ENCODE data around the gene CFAP97D1. TPM values are rescaled to one million over a fixed set of nuclear protein-coding genes. Genes with fewer than 3 reads are reported as not detected.

CFAP97D1 gene
- polyA plus RNA-seq (0.01 TPM in 1 of 3 replicates, not detected in the others), polyA minus RNA-seq (not detected in 3 replicates)
- not detected for polyA plus RNA-seq (2011; ENCODE audit: low read depth)
- polyA plus RNA-seq (2011; cell fraction: cytosol; rRNA removed), result not detected in 2 replicates
- polyA plus RNA-seq (2011; cell fraction: nucleus; rRNA removed), result 0.04 TPM in 1 of 2 replicates, not detected in the other
- polyA plus RNA-seq (2012; ENCODE audit: low replicate concordance), result 0.02 TPM in 1 of 2 replicates, not detected in the other
- polyA minus RNA-seq (2011; cell fraction: cytosol; rRNA and poly(A)+ RNA removed), result not detected
- not detected in 2 replicates for polyA minus RNA-seq (2011; cell fraction: nucleus; rRNA and poly(A)+ RNA removed)

DNA sequence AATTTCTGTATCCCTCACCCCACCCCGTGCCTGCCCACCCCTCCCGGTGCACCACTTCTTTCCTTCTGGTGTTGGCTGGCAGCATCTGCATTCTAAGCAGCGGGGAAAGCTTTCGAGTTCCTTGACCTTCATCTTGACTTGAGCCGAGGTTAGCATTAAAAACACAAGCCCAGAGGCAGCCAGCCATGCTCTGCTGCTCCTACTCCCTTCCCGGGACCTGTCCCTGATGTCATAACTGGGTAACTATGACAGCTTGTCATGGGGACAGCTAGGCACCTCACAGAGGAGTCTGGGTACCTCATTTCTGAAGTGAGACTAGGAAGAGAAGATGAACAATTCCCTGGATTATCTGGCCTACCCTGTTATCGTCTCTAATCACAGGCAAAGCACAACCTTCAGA, at the start of gene CFAP97D1:
Gene CFAP97D1 (plus strand): TSS at position 301 of the 400 bp plus-strand sequence. CDS start 28 bp downstream, at position 329.
- DNase-seq (ENCODE audit: low read depth, low spot score) (no peak), FAIRE-seq (no peak)
- TF ChIP-seq CTCF (optimal IDR thresholded peaks at IDR 0.05 in 1 of 3, IDR thresholded peaks at IDR 0.05 in 1 of 3, conservative IDR thresholded peaks at IDR 0.05 in 1 of 3; ENCODE audit: extremely low read depth in 1 of 3, insufficient read depth in 2 of 3, low read length in 3 of 3) (no peak), EZH2 (IDR thresholded peaks at IDR 0.05; ENCODE audit: low read length) (no peak)
- Histone ChIP-seq H3K27ac (ENCODE audit: control insufficient read depth, insufficient read depth, low read length) (no peak within 1 kb of the TSS), H3K9me1 (ENCODE audit: control insufficient read depth, extremely low read depth, insufficient read depth, low read length) (no peaks in the 10 kb centered on the region), H3K36me3 (ENCODE audit: control insufficient read depth in 2 of 2, extremely low read depth in 1 of 2, insufficient read depth in 2 of 2, low read length in 2 of 2) (peaks cover 5 to 8% of the 10 kb centered on the region in 2 experiments), H3K79me2 (ENCODE audit: control insufficient read depth, insufficient read depth, low read length) (peaks cover 18% of the 10 kb centered on the region), H3K4me1 (ENCODE audit: control insufficient read depth, extremely low read depth, insufficient read depth, low read length) (peaks cover 26% of the 10 kb centered on the region), H2AFZ (ENCODE audit: control insufficient read depth, low read length) (peak within 1 kb of the TSS; percentile 86), H3K27me3 (ENCODE audit: control insufficient read depth, extremely low read depth, insufficient read depth, low read length) (no peaks in the 10 kb centered on the region), H3K4me3 (ENCODE audit: control insufficient read depth in 2 of 3, extremely low read depth in 1 of 3, insufficient read depth in 2 of 3, low read depth in 1 of 3, low read length in 3 of 3) (peak within 1 kb of the TSS; percentile 74 to 95 (median 78)), H3K9me3 (ENCODE audit: control insufficient read depth, low read depth, low read length) (no peaks in the 10 kb centered on the region), H3K4me2 (ENCODE audit: control insufficient read depth, extremely low read depth, insufficient read depth, low read depth, low read length) (peak within 1 kb of the TSS; percentile 90), H3K9ac (ENCODE audit: control insufficient read depth, extremely low read depth, insufficient read depth, low read length) (peak within 1 kb of the TSS; percentile 94), H4K20me1 (ENCODE audit: control insufficient read depth, extremely low read depth, insufficient read depth, low read length) (no peaks in the 10 kb centered on the region)
- dilution Hi-C loops (cut with MboI; ENCODE audit: extremely low pct_ligation_motif_present, low sequenced_read_pairs), result no loop called here

GRCh38 chr17:43732958-43733357, 47.3 kb upstream of the CFAP97D1 start:
- Histone ChIP-seq H3K4me1 (ENCODE audit: control insufficient read depth, extremely low read depth, insufficient read depth, low read length) (peaks cover 16% of the 10 kb centered on the region), H3K9me1 (ENCODE audit: control insufficient read depth, extremely low read depth, insufficient read depth, low read length) (no peaks in the 10 kb centered on the region), H2AFZ (ENCODE audit: control insufficient read depth, low read length) (no peak overlapping the region), H3K36me3 (ENCODE audit: control insufficient read depth in 2 of 2, extremely low read depth in 1 of 2, insufficient read depth in 2 of 2, low read length in 2 of 2) (no peaks in the 10 kb centered on the region), H3K9me3 (ENCODE audit: control insufficient read depth, low read depth, low read length) (no peaks in the 10 kb centered on the region), H3K4me2 (ENCODE audit: control insufficient read depth, extremely low read depth, insufficient read depth, low read depth, low read length) (no peak overlapping the region), H3K79me2 (ENCODE audit: control insufficient read depth, insufficient read depth, low read length) (no peaks in the 10 kb centered on the region), H3K27ac (ENCODE audit: control insufficient read depth, insufficient read depth, low read length) (no peak overlapping the region), H3K9ac (ENCODE audit: control insufficient read depth, extremely low read depth, insufficient read depth, low read length) (no peak overlapping the region), H3K4me3 (ENCODE audit: control insufficient read depth in 2 of 3, extremely low read depth in 1 of 3, insufficient read depth in 2 of 3, low read depth in 1 of 3, low read length in 3 of 3) (no peak overlapping the region), H4K20me1 (ENCODE audit: control insufficient read depth, extremely low read depth, insufficient read depth, low read length) (no peaks in the 10 kb centered on the region), H3K27me3 (ENCODE audit: control insufficient read depth, extremely low read depth, insufficient read depth, low read length) (no peaks in the 10 kb centered on the region)
- dilution Hi-C loops (cut with MboI; ENCODE audit: extremely low pct_ligation_motif_present, low sequenced_read_pairs), result no loop called here
- FAIRE-seq, result no peak
- TF ChIP-seq CTCF (optimal IDR thresholded peaks at IDR 0.05 in 1 of 3, IDR thresholded peaks at IDR 0.05 in 1 of 3, conservative IDR thresholded peaks at IDR 0.05 in 1 of 3; ENCODE audit: extremely low read depth in 1 of 3, insufficient read depth in 2 of 3, low read length in 3 of 3) (no peak), EZH2 (IDR thresholded peaks at IDR 0.05; ENCODE audit: low read length) (no peak)
- peak; percentile 30 for DNase-seq (ENCODE audit: low read depth, low spot score)

All from keratinocyte (primary cell).